Liver (tissue), 3 donors: ENCODE measurements around the gene CCM2L.

Experiments used
- CTCF ChIP-seq: fragments of 150-350 bp; IDR thresholded peaks from 2 replicates; pipeline ENCODE4 v1.5.1; 2017; ENCODE audit warnings: improper control_type of control experiment, low read depth, low read length; ENCODE audit not compliant: missing input control
- EGR1 ChIP-seq, 2 donors: IDR thresholded peaks; 2 replicates each; pipeline ENCODE4 v1.6.1; 2016 to 2018; ENCODE audit warnings: antibody characterized with exemption in 2 of 2, low read depth in 2 of 2
- FOXA2 ChIP-seq: IDR thresholded peaks from 2 replicates; pipeline ENCODE4 v1.6.1; 2016; ENCODE audit warnings: antibody characterized with exemption
- GABPA ChIP-seq, 2 donors: IDR thresholded peaks in 1 of 2; conservative IDR thresholded peaks in 1 of 2; 2 replicates each; pipeline ENCODE4 v1.6.1; 2016; ENCODE audit warnings: antibody characterized with exemption in 2 of 2, mild to moderate bottlenecking in 1 of 2, moderate library complexity in 1 of 2
- HNF4A ChIP-seq, 2 donors: conservative IDR thresholded peaks; 2 replicates each; pipeline ENCODE4 v1.6.1; 2016; ENCODE audit warnings: antibody characterized with exemption in 2 of 2, mild to moderate bottlenecking in 2 of 2
- HNF4G ChIP-seq: IDR thresholded peaks from 2 replicates; pipeline ENCODE4 v1.6.1; 2016; ENCODE audit warnings: antibody characterized with exemption
- JUND ChIP-seq, 2 donors: IDR thresholded peaks; 2 replicates each; pipeline ENCODE4 v1.6.1; 2016; ENCODE audit warnings: antibody characterized with exemption in 2 of 2
- MAX ChIP-seq: IDR thresholded peaks from 2 replicates; pipeline ENCODE4 v1.6.1; 2016; ENCODE audit warnings: antibody characterized with exemption
- RAD21 ChIP-seq, 2 donors: IDR thresholded peaks; 2 replicates each; pipeline ENCODE4 v1.6.1; 2016; ENCODE audit warnings: antibody characterized with exemption in 2 of 2, mild to moderate bottlenecking in 2 of 2
- REST ChIP-seq: IDR thresholded peaks from 2 replicates; pipeline ENCODE4 v1.6.1; 2016; ENCODE audit warnings: antibody characterized with exemption, mild to moderate bottlenecking
- SP1 ChIP-seq: IDR thresholded peaks from 2 replicates; pipeline ENCODE4 v1.6.1; 2018; ENCODE audit warnings: antibody characterized with exemption, mild to moderate bottlenecking
- YY1 ChIP-seq: IDR thresholded peaks from 2 replicates; pipeline ENCODE4 v1.6.1; 2016; ENCODE audit warnings: antibody characterized with exemption, mild to moderate bottlenecking
- ZBTB33 ChIP-seq: IDR thresholded peaks from 2 replicates; pipeline ENCODE4 v1.6.1; 2016; ENCODE audit warnings: antibody characterized with exemption
- donor health status: healthy.
- donor health status: healthy.

GRCh38 chr20:32072168-32072750 lies 62.0 kb downstream of the CCM2L start:
- TF ChIP-seq RAD21 (IDR thresholded peaks at IDR 0.05) (no peak), CTCF (no peak), JUND (IDR thresholded peaks at IDR 0.05) (no peak), HNF4G (no peak), REST (no peak), EGR1 (IDR thresholded peaks at IDR 0.05; ENCODE audit: low read depth in 2 of 2) (no peak), GABPA (IDR thresholded peaks at IDR 0.05 in 1 of 2, conservative IDR thresholded peaks at IDR 0.05 in 1 of 2) (no peak), MAX (no peak), FOXA2 (no peak), SP1 (no peak), YY1 (no peak), HNF4A (conservative IDR thresholded peaks at IDR 0.05) (no peak), ZBTB33 (no peak)
